SK-N-SH (cell line): ENCODE data around the gene CNIH3. TPM values are rescaled to one million over a fixed set of nuclear protein-coding genes. Genes with fewer than 3 reads are reported as not detected.

Source experiments
- CTCF ChIA-PET: fragments of 300-600, 350-600 bp; formaldehyde crosslinking; extraction: SDS; loops from one replicate; lab custom pipeline; 2021; lab: Yijun Ruan, JAX
- POLR2A ChIA-PET: fragments of 350-600 bp; sonication (Branson Sonifier 250); formaldehyde crosslinking; extraction: SDS; loops from one replicate; lab custom pipeline; 2020; ENCODE audit warnings: antibody characterized with exemption, inconsistent platforms; lab: Yijun Ruan, JAX
- DNase-seq: peaks from one replicate; pipeline ENCODE4 v3.0.0; 2012
- H2AFZ ChIP-seq: fragments of 200-600 bp; sonication (generic); 2 replicates; pipeline ENCODE4 v1.8.1; 2016; ENCODE audit warnings: antibody characterized with exemption, mild to moderate bottlenecking, low read depth
- H3F3A ChIP-seq: fragments of 200-600 bp; sonication (generic); replicated peaks from 2 replicates; pipeline ENCODE3; 2016; ENCODE audit warnings: antibody characterized with exemption, mild to moderate bottlenecking; ENCODE audit not compliant: insufficient read depth
- H3K27ac ChIP-seq, 2 experiments: fragments of 200-500 bp in 1 of 2; fragments of 200-600 bp in 1 of 2; sonication (Bioruptor generic) in 1 of 2; sonication (generic), shearing (Covaris generic) in 1 of 2; 2 replicates each; pipeline versions ENCODE4 v1.5.1 to v1.6.1; 2014 to 2016; ENCODE audit warnings: low read depth in 2 of 2, inconsistent platforms in 1 of 2, low read length in 1 of 2, mild to moderate bottlenecking in 1 of 2, mixed read lengths in 1 of 2
- H3K27me3 ChIP-seq: fragments of 200-600 bp; sonication (generic), shearing (Covaris generic); 2 replicates; pipeline ENCODE4 v1.6.1; 2016; ENCODE audit warnings: mixed run types; ENCODE audit not compliant: insufficient read depth
- H3K36me3 ChIP-seq, 2 experiments: fragments of 200-500 bp in 1 of 2; fragments of 200-600 bp in 1 of 2; sonication (Bioruptor generic) in 1 of 2; sonication (generic) in 1 of 2; replicated peaks in 1 of 2; 2 replicates each; pipeline versions ENCODE3 to v1.5.1; 2014 to 2016; ENCODE audit warnings: low read length in 1 of 2, mild to moderate bottlenecking in 1 of 2; ENCODE audit not compliant: insufficient read depth in 2 of 2, control insufficient read depth in 1 of 2
- H3K4me1 ChIP-seq, 2 experiments: fragments of 200-500 bp in 1 of 2; fragments of 200-600 bp in 1 of 2; sonication (Bioruptor generic) in 1 of 2; sonication (generic), shearing (Covaris generic) in 1 of 2; 2 replicates each; pipeline versions ENCODE4 v1.5.1 to v1.6.1; 2014 to 2016; ENCODE audit warnings: low read depth in 1 of 2, low read length in 1 of 2, mixed run types in 1 of 2; ENCODE audit not compliant: insufficient read depth in 2 of 2, control insufficient read depth in 1 of 2
- H3K4me2 ChIP-seq: fragments of 200-600 bp; sonication (generic), shearing (Covaris generic); 2 replicates; pipeline ENCODE4 v1.6.1; 2017; ENCODE audit warnings: mixed run types
- H3K4me3 ChIP-seq, 2 experiments: fragments of 200-500 bp in 1 of 2; fragments of 200-600 bp in 1 of 2; sonication (Bioruptor generic) in 1 of 2; sonication (generic), shearing (Covaris generic) in 1 of 2; 2 replicates each; pipeline versions ENCODE4 v1.5.1 to v1.8.1; 2014 to 2016; ENCODE audit warnings: low read depth in 2 of 2, inconsistent platforms in 1 of 2, low read length in 1 of 2, mild to moderate bottlenecking in 1 of 2, mixed read lengths in 1 of 2, moderate library complexity in 1 of 2
- H3K79me2 ChIP-seq: fragments of 200-600 bp; sonication (generic); 2 replicates; pipeline ENCODE4 v1.8.1; 2017; ENCODE audit warnings: mild to moderate bottlenecking; ENCODE audit not compliant: insufficient read depth
- H3K9ac ChIP-seq: fragments of 200-600 bp; sonication (generic); 2 replicates; pipeline ENCODE4 v1.6.1; 2017; ENCODE audit warnings: mixed run types
- H3K9me2 ChIP-seq: fragments of 200-600 bp; sonication (generic); 2 replicates; pipeline ENCODE4 v1.6.1; 2017; ENCODE audit warnings: mixed run types
- H3K9me3 ChIP-seq: fragments of 200-600 bp; sonication (generic); 2 replicates; pipeline ENCODE4 v1.6.1; 2017; ENCODE audit warnings: mixed run types, mild to moderate bottlenecking, moderate library complexity
- H4K20me1 ChIP-seq: fragments of 200-600 bp; sonication (generic); 2 replicates; pipeline ENCODE4 v1.6.1; 2017; ENCODE audit warnings: mild to moderate bottlenecking, mixed run types; ENCODE audit not compliant: insufficient read depth
- CHD2 ChIP-seq: fragments of 150-350 bp; IDR thresholded peaks from 2 replicates; pipeline ENCODE4 v1.6.1; 2018; ENCODE audit warnings: low read length; ENCODE audit not compliant: partially characterized antibody
- CTCF ChIP-seq: fragments of 200-600 bp; sonication (generic); IDR thresholded peaks from 2 replicates; pipeline ENCODE4 v1.6.1; 2017; ENCODE audit warnings: antibody characterized with exemption, mild to moderate bottlenecking, moderate library complexity
- EP300 ChIP-seq, 2 experiments: IDR thresholded peaks; 2 replicates each; pipeline versions ENCODE4 v1.4.0 to v1.6.1; 2012; ENCODE audit warnings: borderline replicate concordance in 1 of 2, low read depth in 1 of 2, low read length in 1 of 2
- EZH2phosphoT487 ChIP-seq: fragments of 200-600 bp; sonication (generic); IDR thresholded peaks from 2 replicates; pipeline ENCODE4 v1.6.1; 2017; ENCODE audit warnings: low read depth, mixed run types, mild to moderate bottlenecking, antibody characterized with exemption, moderate library complexity, borderline replicate concordance
- FOXM1 ChIP-seq: IDR thresholded peaks from 2 replicates; pipeline ENCODE4 v1.4.0; 2012; ENCODE audit warnings: low read depth, mild to moderate bottlenecking
- GABPA ChIP-seq: IDR thresholded peaks from 2 replicates; pipeline ENCODE4 v1.4.0; 2012; ENCODE audit warnings: low read depth, mild to moderate bottlenecking
- GATA2 ChIP-seq: sonication (generic); formaldehyde crosslinking; IDR thresholded peaks from 2 replicates; pipeline ENCODE4 v1.5.0; 2020; ENCODE audit warnings: mild to moderate bottlenecking, missing genetic modification reagents
- JUND ChIP-seq: IDR thresholded peaks from 2 replicates; pipeline ENCODE4 v1.4.0; 2012
- MEF2A ChIP-seq: IDR thresholded peaks from 2 replicates; pipeline ENCODE4 v1.4.0; 2012; ENCODE audit warnings: low read depth, borderline replicate concordance
- PBX3 ChIP-seq: IDR thresholded peaks from 2 replicates; pipeline ENCODE4; 2012
- POLR2AphosphoS5 ChIP-seq: IDR thresholded peaks from 2 replicates; pipeline ENCODE4 v1.6.1; 2012; ENCODE audit warnings: low read depth, low read length
- RAD21 ChIP-seq: IDR thresholded peaks from 2 replicates; pipeline ENCODE4 v1.6.1; 2012; ENCODE audit warnings: mild to moderate bottlenecking, low read length
- RFX5 ChIP-seq: IDR thresholded peaks from 2 replicates; pipeline ENCODE4 v1.6.1; 2012; ENCODE audit warnings: mild to moderate bottlenecking, improper control_type of control experiment, low read length
- RXRA ChIP-seq: IDR thresholded peaks from 2 replicates; pipeline ENCODE4 v1.4.0; 2012; ENCODE audit warnings: low read depth, mild to moderate bottlenecking, borderline replicate concordance
- SIN3A ChIP-seq: IDR thresholded peaks from 2 replicates; pipeline ENCODE4 v1.6.1; 2012; ENCODE audit warnings: low read depth, mild to moderate bottlenecking, low read length, moderate library complexity, borderline replicate concordance
- TAF1 ChIP-seq: IDR thresholded peaks from 2 replicates; pipeline ENCODE4 v1.6.1; 2012; ENCODE audit warnings: low read depth, mild to moderate bottlenecking, low read length, moderate library complexity, borderline replicate concordance
- TCF12 ChIP-seq: IDR thresholded peaks from 2 replicates; pipeline ENCODE4 v1.4.0; 2012
- USF1 ChIP-seq: IDR thresholded peaks from 2 replicates; pipeline ENCODE4 v1.4.0; 2012; ENCODE audit warnings: low read depth, borderline replicate concordance
- ZBTB33 ChIP-seq: IDR thresholded peaks from 2 replicates; pipeline ENCODE4 v1.4.0; 2012; ENCODE audit warnings: low read depth, borderline replicate concordance
- WGBS: methylation state at CpG from one replicate; pipeline ENCODE4 v1.1.6; 2017; ENCODE audit warnings: low lambda C conversion rate; 5-methylcytosine and 5-hydroxymethylcytosine counted together
- polyA plus RNA-seq, 3 experiments: library from polyadenylated mRNA; depleted of rRNA; stranded (reverse); fragments of >200 nt; gene quantifications; 2 replicates each; pipeline ENCODE4 v1.2.3, GENCODE V29; 2012

Gene CNIH3
- polyA plus RNA-seq, 1 of the 3 experiments (the other 2 are of a cell fraction) = 18.8 TPM

GRCh38 chr1:224589006-224589405 lies 27.1 kb upstream of the CNIH3 start:
- Histone ChIP-seq H3K36me3 (no peaks in the 10 kb centered on the region), H3K79me2 (no peaks in the 10 kb centered on the region), H3K27me3 (no peaks in the 10 kb centered on the region), H3F3A (peaks cover 14% of the 10 kb centered on the region), H4K20me1 (no peaks in the 10 kb centered on the region), H2AFZ (no peak overlapping the region), H3K9me3 (no peaks in the 10 kb centered on the region), H3K4me2 (no peak overlapping the region), H3K9ac (no peak overlapping the region), H3K27ac (no peak overlapping the region), H3K4me3 (no peak overlapping the region), H3K9me2 (no peaks in the 10 kb centered on the region), H3K4me1 (peaks cover 0 to 7% of the 10 kb centered on the region in 2 experiments; a peak in 2 of 4 replicates)
- ChIA-PET CTCF (interaction anchor here (1.0 kb wide), 1 partner anchor 47 kb away, joined by 3 read pairs; no protein-coding TSS in a partner anchor), POLR2A (no interaction called here)
- DNase-seq = no peak
- 83% methylated on average over 6 of the region's 6 CpGs for WGBS
- no peak for TF ChIP-seq EZH2phosphoT487
- TF ChIP-seq TAF1 = no peak
- TF ChIP-seq ZBTB33 = no peak
- no peak for TF ChIP-seq EP300 (IDR thresholded peaks at IDR 0.05; ENCODE audit: borderline replicate concordance in 1 of 2, low read depth in 1 of 2, low read length in 1 of 2)
- TF ChIP-seq JUND = no peak
- no peak for TF ChIP-seq GATA2 (CRISPR knock-in tag)
- TF ChIP-seq RFX5 = no peak

GRCh38 chr1:224591326-224591725 lies 24.8 kb upstream of the CNIH3 start:
- ChIA-PET CTCF (no interaction called here), POLR2A (no interaction called here)
- DNase-seq = no peak

More at GRCh38 chr1:224591326-224591725, 24.8 kb upstream of the CNIH3 start:
- Histone ChIP-seq H4K20me1 (no peaks in the 10 kb centered on the region), H2AFZ (no peak overlapping the region), H3K4me1 (peaks cover 0 to 7% of the 10 kb centered on the region in 2 experiments; a peak in 2 of 4 replicates), H3K36me3 (no peaks in the 10 kb centered on the region), H3K9me3 (no peaks in the 10 kb centered on the region), H3K9me2 (no peaks in the 10 kb centered on the region), H3K4me2 (no peak overlapping the region), H3K4me3 (no peak overlapping the region)
- 100% methylated on average over 1 of the region's 1 CpG for WGBS
- TF ChIP-seq CTCF (no peak), ZBTB33 (no peak), TAF1 (no peak), RXRA (no peak), JUND (no peak), GABPA (no peak), POLR2AphosphoS5 (no peak), TCF12 (no peak), MEF2A (no peak), RAD21 (no peak), EZH2phosphoT487 (no peak), FOXM1 (no peak), CHD2 (no peak), SIN3A (no peak), GATA2 (CRISPR knock-in tag) (no peak), PBX3 (no peak), USF1 (no peak)
- TF ChIP-seq, all 33 proteins: peak for 0
- Histone ChIP-seq H3K9ac (no peak overlapping the region), H3K27ac (no peak overlapping the region), H3K27me3 (no peaks in the 10 kb centered on the region), H3K79me2 (no peaks in the 10 kb centered on the region), H3F3A (peaks cover 14% of the 10 kb centered on the region)
